Measurements from ENCODE around the gene PTAR1.

GRCh38 chr9:69801989-69802388, 42.2 kb upstream of the PTAR1 start:
- TF ChIP-seq, protein P1, sequence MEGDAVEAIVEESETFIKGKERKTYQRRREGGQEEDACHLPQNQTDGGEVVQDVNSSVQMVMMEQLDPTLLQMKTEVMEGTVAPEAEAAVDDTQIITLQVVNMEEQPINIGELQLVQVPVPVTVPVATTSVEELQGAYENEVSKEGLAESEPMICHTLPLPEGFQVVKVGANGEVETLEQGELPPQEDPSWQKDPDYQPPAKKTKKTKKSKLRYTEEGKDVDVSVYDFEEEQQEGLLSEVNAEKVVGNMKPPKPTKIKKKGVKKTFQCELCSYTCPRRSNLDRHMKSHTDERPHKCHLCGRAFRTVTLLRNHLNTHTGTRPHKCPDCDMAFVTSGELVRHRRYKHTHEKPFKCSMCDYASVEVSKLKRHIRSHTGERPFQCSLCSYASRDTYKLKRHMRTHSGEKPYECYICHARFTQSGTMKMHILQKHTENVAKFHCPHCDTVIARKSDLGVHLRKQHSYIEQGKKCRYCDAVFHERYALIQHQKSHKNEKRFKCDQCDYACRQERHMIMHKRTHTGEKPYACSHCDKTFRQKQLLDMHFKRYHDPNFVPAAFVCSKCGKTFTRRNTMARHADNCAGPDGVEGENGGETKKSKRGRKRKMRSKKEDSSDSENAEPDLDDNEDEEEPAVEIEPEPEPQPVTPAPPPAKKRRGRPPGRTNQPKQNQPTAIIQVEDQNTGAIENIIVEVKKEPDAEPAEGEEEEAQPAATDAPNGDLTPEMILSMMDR (IDR thresholded peaks at IDR 0.05): no peak
- TF ChIP-seq POLR2AphosphoS5 (IDR thresholded peaks at IDR 0.05) (no peak), POLR2A (IDR thresholded peaks at IDR 0.05) (no peak)
